NCI-H1092 treated with DMSO at 0.1 percent for 48 hours (cell line): ENCODE results near the gene CHP1.
A peak's percentile ranks its signal among the peaks of the same experiment; 100 is the strongest.
"Not testable (repeated sequence)": the region's sequence is repeated elsewhere in the genome, so short reads cannot be mapped to it uniquely, and the experiment has no call there.

Experiments used
- DNase-seq: peaks from one replicate; lab custom pipeline; 2025; lab: John Stamatoyannopoulos, UW

The CHP1 gene

GRCh38 chr15:41230650-41231421 is at the start of gene CHP1, which contains the start of gene EXD1:
TSS of gene CHP1 (plus strand) at chr15:41231268. CDS start at chr15:41231383, 115 bp downstream.
TSS of gene EXD1 (minus strand) at chr15:41230757. CDS start at chr15:41226575, 4,182 bp downstream.
- peak; percentile 85 for DNase-seq

GRCh38 chr15:41182266-41182665 is 48.8 kb upstream of the CHP1 start:
- DNase-seq: no peak

GRCh38 chr15:41183581-41183980 is 47.5 kb upstream of the CHP1 start:
- DNase-seq: no peak

GRCh38 chr15:41194444-41194843 is 36.6 kb upstream of the CHP1 start:
- DNase-seq: no peak

GRCh38 chr15:41199470-41199869 is 31.6 kb upstream of the CHP1 start:
- no peak for DNase-seq

GRCh38 chr15:41203395-41203794 is 27.7 kb upstream of the CHP1 start:
- DNase-seq: no peak

- no peak for DNase-seq
These were observed 25.8 kb upstream of the CHP1 start for GRCh38 chr15:41205315-41205714.

GRCh38 chr15:41207687-41208448 is 23.2 kb upstream of the CHP1 start:
- no peak for DNase-seq

- DNase-seq: no peak
These were observed 15.4 kb upstream of the CHP1 start for GRCh38 chr15:41215708-41216107.

- no peak for DNase-seq
These were observed 12.2 kb upstream of the CHP1 start for GRCh38 chr15:41218851-41219250.

- no peak for DNase-seq
These were observed 11.7 kb upstream of the CHP1 start for GRCh38 chr15:41219381-41219780.

- no peak for DNase-seq
These were observed 771 bp upstream of the CHP1 start for GRCh38 chr15:41230345-41230649.

GRCh38 chr15:41231422-41232226 is 556 bp downstream of the CHP1 start:
- DNase-seq: no peak

- DNase-seq: no peak
These were observed 2.3 kb downstream of the CHP1 start for GRCh38 chr15:41233367-41233771.

- DNase-seq: not testable (repeated sequence)
These were observed 4.2 kb downstream of the CHP1 start for GRCh38 chr15:41235228-41235627.

- no peak for DNase-seq
These were observed 4.9 kb downstream of the CHP1 start for GRCh38 chr15:41235929-41236328.

- DNase-seq: no peak
These were observed 7.0 kb downstream of the CHP1 start for GRCh38 chr15:41238100-41238499.

- peak; percentile 40 for DNase-seq
These were observed 10.3 kb downstream of the CHP1 start for GRCh38 chr15:41241221-41241964.

- not testable (repeated sequence) for DNase-seq
These were observed 19.7 kb downstream of the CHP1 start for GRCh38 chr15:41250745-41251144.

- no peak for DNase-seq
These were observed 20.3 kb downstream of the CHP1 start for GRCh38 chr15:41251411-41251810.

GRCh38 chr15:41254560-41254959 is 23.5 kb downstream of the CHP1 start:
- DNase-seq: no peak

GRCh38 chr15:41256103-41256502 is 25.0 kb downstream of the CHP1 start:
- DNase-seq: no peak
